Adrenal gland (tissue), 12 donors: ENCODE measurements around the gene LY6G6F. TPM values are rescaled to one million over a fixed set of nuclear protein-coding genes. Genes with fewer than 3 reads are reported as not detected.

Source experiments
- DNase-seq, 7 donors: peaks; one replicate each; pipeline ENCODE4 v3.0.0-alpha.2; 2019 to 2020
- H3K27ac ChIP-seq, 5 donors: fragments of 200-600 bp; sonication (generic) in 4 of 5; 1 replicate in 3 of 5; 2 replicates in 2 of 5; pipeline versions ENCODE4 v1.5.1 to v1.8.0; 2016 to 2020; ENCODE audit warnings: mild to moderate bottlenecking in 1 of 5
- H3K27me3 ChIP-seq: fragments of 200-600 bp; 2 replicates; pipeline ENCODE4 v1.8.0; 2021
- H3K36me3 ChIP-seq, 2 donors: fragments of 200-600 bp; replicated peaks in 1 of 2; 1 replicate in 1 of 2; 2 replicates in 1 of 2; pipeline versions ENCODE4 v1.5.1 to v1.8.0; 2018 to 2022
- H3K4me1 ChIP-seq, 2 donors: fragments of 200-600 bp; replicated peaks in 1 of 2; 1 replicate in 1 of 2; 2 replicates in 1 of 2; pipeline versions ENCODE4 v1.5.1 to v1.8.0; 2018 to 2021
- H3K4me3 ChIP-seq, 4 donors: fragments of 200-600 bp; sonication (generic) in 3 of 4; one replicate each; pipeline ENCODE4 v1.5.1; 2016 to 2018
- H3K9me3 ChIP-seq, 3 donors: fragments of 200-600 bp; sonication (generic) in 1 of 3; replicated peaks in 1 of 3; 1 replicate in 2 of 3; 2 replicates in 1 of 3; pipeline versions ENCODE4 v1.5.1 to v1.8.0; 2016 to 2021
- POLR2A ChIP-seq, 2 donors: fragments of 450-650 bp; IDR thresholded peaks; one replicate each; pipeline ENCODE4 v1.6.1; 2017; ENCODE audit warnings: antibody characterized with exemption in 2 of 2, mild to moderate bottlenecking in 2 of 2, moderate library complexity in 1 of 2
- WGBS, 4 donors: extraction: QIAGEN DNeasy Blood & Tissue Kit in 2 of 4; methylation state at CpG; one replicate each; pipeline versions ENCODE4 v1.1.5 to v1.1.7; 2013 to 2017; 5-methylcytosine and 5-hydroxymethylcytosine counted together
- intact Hi-C, 2 donors: fragments of 100-400 bp; cut with DNase I; formaldehyde crosslinking; loops; one replicate each; pipeline versions ENCODE4 v1.14.1 to v1.15.0; 2022 to 2023
- microRNA-seq, 3 donors: library from miRNA; unstranded; fragments of <30 nt; microRNA quantifications; one replicate each; pipeline ENCODE4, GENCODE V29; 2017 to 2020
- polyA plus RNA-seq, 3 donors: library from polyadenylated mRNA; stranded (reverse); fragments of 200-250 nt in 2 of 3; fragments of 350-450 nt in 1 of 3; fragmentation: Illumina TruSeq in 1 of 3; extraction: RNeasy Lipid Tissue Mini Kit (QIAGEN cat#74804) in 1 of 3; gene quantifications; one replicate each; pipeline ENCODE4 v1.2.3, GENCODE V29; 2013 to 2014
- small RNA-seq, 2 donors: library from RNA; depleted of rRNA; stranded (forward); fragments of <200 nt; gene quantifications; one replicate each; pipeline ENCODE3, GENCODE V24; 2016
- total RNA-seq, 9 donors: library from RNA; depleted of rRNA in 4 of 9; stranded (reverse); fragments of >200 nt in 4 of 9; fragments of 120-200 nt in 1 of 9; fragmentation: NEBNext Ultra II Directional in 1 of 9; extraction: Animal tissue kit (Norgen Biotek cat#: 25700) in 1 of 9; gene quantifications; one replicate each; pipeline versions ENCODE4 v1.1.0 to v1.2.4, GENCODE V29; 2013 to 2023
- TF ChIP-seq, protein P1 (sequence below), 6 experiments: fragments of 450-650 bp in 4 of 6; fragments of 200-600 bp in 2 of 6; sonication (generic) in 1 of 6; IDR thresholded peaks; 1 replicate in 5 of 6; 2 replicates in 1 of 6; pipeline versions ENCODE4 v1.5.1 to v1.8.0; 2016 to 2021; ENCODE audit warnings: antibody characterized with exemption in 6 of 6, mild to moderate bottlenecking in 2 of 6, moderate library complexity in 1 of 6
- donor health status: healthy with polysubstance abuse.
- donor health status: Bipolar disorder and iron deficiency.
- donor health status: DM: yes; HTN: yes; CAD: no.
- donor health status: DM: no; HTN: no; CAD: no.
- donor health status: DM: no; HTN: no; CAD: no.
- donor health status: DM: yes; HTN: yes; CAD: no.

Gene LY6G6F
- total and polyA plus RNA-seq, 12 donors: 0.44 TPM; not detected in 11

DNA sequence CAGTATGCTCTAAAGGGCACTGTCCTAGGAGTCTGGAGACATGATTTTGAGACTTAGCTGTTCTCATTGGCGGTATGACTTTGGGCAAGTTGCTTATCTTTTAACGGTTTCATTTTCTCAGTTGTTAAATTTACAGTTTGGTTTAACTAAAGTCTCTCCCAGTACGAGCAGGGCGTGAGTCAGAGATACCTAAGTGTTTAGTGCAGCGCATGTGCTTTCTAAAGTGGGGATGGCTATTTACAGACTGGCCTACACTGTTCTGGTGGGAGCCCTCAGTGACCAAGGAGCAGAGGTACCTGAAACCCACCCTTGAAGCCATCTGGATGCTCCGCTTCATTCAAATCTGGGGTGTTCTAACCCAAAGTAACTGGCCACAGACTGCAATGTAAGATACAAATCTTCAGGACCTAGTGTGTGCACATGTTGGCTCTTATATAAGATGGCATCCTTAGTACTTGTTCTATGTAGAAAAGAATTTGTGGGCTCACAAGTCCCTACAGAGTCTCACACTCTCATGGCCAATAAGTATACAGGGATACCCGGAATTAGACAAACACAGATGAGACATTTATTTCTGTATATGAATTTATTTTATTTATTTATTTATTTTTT is 43.9 kb downstream of the LY6G6F start:
- DNase-seq: no peak
- 90 to 94% (median 92%) methylated on average over 7 of the region's 7 CpGs for WGBS, 4 donors
- TF ChIP-seq, protein P1, sequence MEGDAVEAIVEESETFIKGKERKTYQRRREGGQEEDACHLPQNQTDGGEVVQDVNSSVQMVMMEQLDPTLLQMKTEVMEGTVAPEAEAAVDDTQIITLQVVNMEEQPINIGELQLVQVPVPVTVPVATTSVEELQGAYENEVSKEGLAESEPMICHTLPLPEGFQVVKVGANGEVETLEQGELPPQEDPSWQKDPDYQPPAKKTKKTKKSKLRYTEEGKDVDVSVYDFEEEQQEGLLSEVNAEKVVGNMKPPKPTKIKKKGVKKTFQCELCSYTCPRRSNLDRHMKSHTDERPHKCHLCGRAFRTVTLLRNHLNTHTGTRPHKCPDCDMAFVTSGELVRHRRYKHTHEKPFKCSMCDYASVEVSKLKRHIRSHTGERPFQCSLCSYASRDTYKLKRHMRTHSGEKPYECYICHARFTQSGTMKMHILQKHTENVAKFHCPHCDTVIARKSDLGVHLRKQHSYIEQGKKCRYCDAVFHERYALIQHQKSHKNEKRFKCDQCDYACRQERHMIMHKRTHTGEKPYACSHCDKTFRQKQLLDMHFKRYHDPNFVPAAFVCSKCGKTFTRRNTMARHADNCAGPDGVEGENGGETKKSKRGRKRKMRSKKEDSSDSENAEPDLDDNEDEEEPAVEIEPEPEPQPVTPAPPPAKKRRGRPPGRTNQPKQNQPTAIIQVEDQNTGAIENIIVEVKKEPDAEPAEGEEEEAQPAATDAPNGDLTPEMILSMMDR (IDR thresholded peaks at IDR 0.05): no peak
- no peak for TF ChIP-seq POLR2A (IDR thresholded peaks at IDR 0.05)
- no peaks in the 10 kb centered on the region for H3K27me3 ChIP-seq
- no peaks in the 10 kb centered on the region for H3K36me3 ChIP-seq
- H3K9me3 ChIP-seq: no peaks in the 10 kb centered on the region
- no peak overlapping the region for H3K27ac ChIP-seq
- no peaks in the 10 kb centered on the region for H3K4me1 ChIP-seq
- no peak overlapping the region for H3K4me3 ChIP-seq
- intact Hi-C loops: no loop called here

DNA sequence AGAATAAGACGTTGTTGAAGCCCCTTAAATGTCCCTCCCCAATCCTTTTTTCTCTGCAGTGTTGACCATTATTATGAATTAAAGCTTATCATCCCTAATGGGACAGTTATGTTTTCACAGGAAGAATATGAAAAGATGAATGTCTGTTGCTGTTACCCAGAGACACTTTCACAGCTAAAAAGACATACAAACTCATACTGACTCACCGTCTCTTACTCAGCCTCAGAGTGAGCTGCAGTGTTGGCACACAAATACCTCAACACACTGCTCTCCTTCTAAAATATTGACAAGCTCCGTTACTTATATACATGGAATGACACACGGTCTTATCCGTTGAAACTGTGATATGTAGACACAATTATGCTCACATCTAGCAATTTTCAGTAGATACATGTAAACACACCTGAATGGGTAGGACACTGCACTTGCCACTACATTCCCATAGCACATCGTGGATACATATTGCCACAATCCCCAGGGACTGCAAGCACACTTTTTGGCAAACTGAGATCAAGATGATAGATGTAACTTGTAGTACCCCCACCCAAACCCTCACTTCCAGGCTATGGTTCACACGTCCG is 46.2 kb downstream of the LY6G6F start:
- no peaks in the 10 kb centered on the region for H3K9me3 ChIP-seq
- no peak for TF ChIP-seq POLR2A (IDR thresholded peaks at IDR 0.05)
- TF ChIP-seq, protein P1 (IDR thresholded peaks at IDR 0.05): no peak
- H3K4me1 ChIP-seq: no peaks in the 10 kb centered on the region
- no peaks in the 10 kb centered on the region for H3K27me3 ChIP-seq
- DNase-seq: no peak
- no peaks in the 10 kb centered on the region for H3K36me3 ChIP-seq
- no peak overlapping the region for H3K27ac ChIP-seq
- intact Hi-C loops: no loop called here
- H3K4me3 ChIP-seq: no peak overlapping the region
- WGBS, 4 donors: 57 to 63% (median 59%) methylated on average over 8 of the region's 8 CpGs

- H3K36me3 ChIP-seq: no peaks in the 10 kb centered on the region
- H3K4me3 ChIP-seq: no peak overlapping the region
- H3K27me3 ChIP-seq: no peaks in the 10 kb centered on the region
- no peak overlapping the region for H3K27ac ChIP-seq
- no peaks in the 10 kb centered on the region for H3K4me1 ChIP-seq
- TF ChIP-seq, protein P1 (IDR thresholded peaks at IDR 0.05): no peak
- no peak for TF ChIP-seq POLR2A (IDR thresholded peaks at IDR 0.05)
- no peak for DNase-seq
- WGBS, 4 donors: 94 to 100% (median 96%) methylated on average over 2 of the region's 2 CpGs
- intact Hi-C loops: no loop called here
- H3K9me3 ChIP-seq: no peaks in the 10 kb centered on the region
Measured at GRCh38 chr6:31758281-31758680, 51.6 kb downstream of the LY6G6F start.

Small RNA genes lying within 50 kb of the gene (microRNA-seq; reads per million reads assigned to microRNA genes)
- gene MIR4646: 0.38 to 0.89 (median 0.85) reads per million in 3 donors

Small RNA genes lying within 50 kb of the gene (small RNA-seq; reads per million reads assigned to genes)
- gene LY6G6D: 0 reads per million in 2 donors
- gene MIR4646: 0 reads per million in 2 donors
- gene RF00019: 0 reads per million in 2 donors
- 0 reads per million in 2 donors for gene RNU6-850P

Other genes starting within 250 kb of the LY6G6F start
Only the 30 nearest of the 39 such genes appear.
- gene NFKBIL1, start 159.3 kb upstream of the LY6G6F start, total RNA-seq: 10 to 100 TPM; 15.1 to 33.6 (median 27.9) TPM
- 10 to 100 TPM in 2 of 3 donors, 1 to 10 TPM in 1; 5.0 to 46.2 (median 27.6) TPM for gene NFKBIL1, start 159.3 kb upstream of the LY6G6F start, polyA plus RNA-seq
- 1 to 10 TPM in 2 of 9 donors, not detected in 7; 1.2 to 1.4 TPM for gene LTA, start 134.6 kb upstream of the LY6G6F start, total RNA-seq
- under 1 TPM in 2 of 3 donors, not detected in 1; 0.20 to 0.72 TPM for gene LTA, start 134.6 kb upstream of the LY6G6F start, polyA plus RNA-seq
- gene TNF, start 131.3 kb upstream of the LY6G6F start, total RNA-seq: 1 to 10 TPM in 5 of 9 donors, under 1 TPM in 3, not detected in 1; 0.33 to 3.2 (median 1.2) TPM
- gene TNF, start 131.3 kb upstream of the LY6G6F start, polyA plus RNA-seq: 1 to 10 TPM in 1 of 3 donors, under 1 TPM in 2; 0.22 to 1.0 (median 0.81) TPM
- gene LTB, start 124.4 kb upstream of the LY6G6F start, total RNA-seq: 1 to 10 TPM in 3 of 9 donors, under 1 TPM in 3, not detected in 3; 0.35 to 4.3 (median 0.95) TPM
- gene LTB, start 124.4 kb upstream of the LY6G6F start, polyA plus RNA-seq: 1 to 10 TPM in 2 of 3 donors, under 1 TPM in 1; 0.31 to 6.7 (median 4.8) TPM
- 10 to 100 TPM in 8 of 9 donors, 1 to 10 TPM in 1; 5.8 to 29.0 (median 16.9) TPM for gene LST1, start 120.6 kb upstream of the LY6G6F start, total RNA-seq
- gene LST1, start 120.6 kb upstream of the LY6G6F start, polyA plus RNA-seq: 10 to 100 TPM in 2 of 3 donors, 1 to 10 TPM in 1; 9.7 to 67.8 (median 49.2) TPM
- under 1 TPM in 1 of 9 donors, not detected in 8; 0.46 TPM for gene NCR3, start 113.9 kb upstream of the LY6G6F start, total RNA-seq
- under 1 TPM in 2 of 3 donors, not detected in 1; 0.10 to 0.24 TPM for gene NCR3, start 113.9 kb upstream of the LY6G6F start, polyA plus RNA-seq
- 100 to 1,000 TPM in 1 of 9 donors, 10 to 100 TPM in 8; 15.3 to 104 (median 64.7) TPM for gene AIF1, start 91.6 kb upstream of the LY6G6F start, total RNA-seq
- 10 to 100 TPM; 61.4 to 81.6 (median 73.0) TPM for gene AIF1, start 91.6 kb upstream of the LY6G6F start, polyA plus RNA-seq
- 100 to 1,000 TPM in 5 of 9 donors, 10 to 100 TPM in 4; 31.9 to 198 (median 103) TPM for gene PRRC2A, start 86.2 kb upstream of the LY6G6F start, total RNA-seq
- gene PRRC2A, start 86.2 kb upstream of the LY6G6F start, polyA plus RNA-seq: 100 to 1,000 TPM in 2 of 3 donors, 10 to 100 TPM in 1; 55.6 to 419 (median 330) TPM
- 100 to 1,000 TPM; 113 to 336 (median 299) TPM for gene BAG6, start 54.2 kb upstream of the LY6G6F start, total RNA-seq
- 100 to 1,000 TPM; 170 to 799 (median 668) TPM for gene BAG6, start 54.2 kb upstream of the LY6G6F start, polyA plus RNA-seq
- 1 to 10 TPM in 8 of 9 donors, not detected in 1; 2.3 to 4.7 (median 3.7) TPM for gene APOM, start 51.0 kb upstream of the LY6G6F start, total RNA-seq
- gene APOM, start 51.0 kb upstream of the LY6G6F start, polyA plus RNA-seq: 10 to 100 TPM in 2 of 3 donors, 1 to 10 TPM in 1; 6.4 to 18.2 (median 10.7) TPM
- 10 to 100 TPM; 23.8 to 37.0 (median 27.2) TPM for gene C6orf47, start 46.1 kb upstream of the LY6G6F start, total RNA-seq
- gene C6orf47, start 46.1 kb upstream of the LY6G6F start, polyA plus RNA-seq: 10 to 100 TPM; 17.9 to 23.6 (median 20.0) TPM
- gene GPANK1, start 41.9 kb upstream of the LY6G6F start, total RNA-seq: 10 to 100 TPM; 10.2 to 61.2 (median 16.9) TPM
- 10 to 100 TPM in 2 of 3 donors, 1 to 10 TPM in 1; 7.4 to 18.3 (median 17.6) TPM for gene GPANK1, start 41.9 kb upstream of the LY6G6F start, polyA plus RNA-seq
- 100 to 1,000 TPM; 142 to 324 (median 177) TPM for gene CSNK2B, start 40.8 kb upstream of the LY6G6F start, total RNA-seq
- gene CSNK2B, start 40.8 kb upstream of the LY6G6F start, polyA plus RNA-seq: 100 to 1,000 TPM; 171 to 239 (median 236) TPM
- gene LY6G5B, start 36.9 kb upstream of the LY6G6F start, total RNA-seq: 10 to 100 TPM in 1 of 9 donors, 1 to 10 TPM in 6, under 1 TPM in 2; 0.48 to 13.3 (median 3.4) TPM
- gene LY6G5B, start 36.9 kb upstream of the LY6G6F start, polyA plus RNA-seq: 10 to 100 TPM in 1 of 3 donors, 1 to 10 TPM in 2; 4.2 to 13.4 (median 8.1) TPM
- 1 to 10 TPM in 5 of 9 donors, under 1 TPM in 3, not detected in 1; 0.39 to 2.5 (median 1.8) TPM for gene LY6G5C, start 25.8 kb upstream of the LY6G6F start, total RNA-seq
- 1 to 10 TPM in 2 of 3 donors, under 1 TPM in 1; 0.75 to 3.6 (median 3.1) TPM for gene LY6G5C, start 25.8 kb upstream of the LY6G6F start, polyA plus RNA-seq
- 10 to 100 TPM; 48.0 to 64.4 (median 54.9) TPM for gene ABHD16A, start 3.5 kb upstream of the LY6G6F start, total RNA-seq
- 10 to 100 TPM; 38.7 to 73.1 (median 62.9) TPM for gene ABHD16A, start 3.5 kb upstream of the LY6G6F start, polyA plus RNA-seq
- gene LY6G6D, start 8.5 kb downstream of the LY6G6F start, total RNA-seq: not detected
- gene LY6G6D, start 8.5 kb downstream of the LY6G6F start, polyA plus RNA-seq: not detected
- gene LY6G6C, start 14.9 kb downstream of the LY6G6F start, total RNA-seq: not detected
- gene LY6G6C, start 14.9 kb downstream of the LY6G6F start, polyA plus RNA-seq: not detected
- under 1 TPM in 2 of 9 donors, not detected in 7; 0.22 to 0.65 TPM for gene MPIG6B, start 16.5 kb downstream of the LY6G6F start, total RNA-seq
- gene MPIG6B, start 16.5 kb downstream of the LY6G6F start, polyA plus RNA-seq: under 1 TPM in 2 of 3 donors, not detected in 1; 0.07 to 0.08 TPM
- gene DDAH2, start 22.4 kb downstream of the LY6G6F start, total RNA-seq: 10 to 100 TPM; 21.1 to 52.7 (median 31.5) TPM
- 100 to 1,000 TPM in 2 of 3 donors, 1 to 10 TPM in 1; 6.4 to 202 (median 138) TPM for gene DDAH2, start 22.4 kb downstream of the LY6G6F start, polyA plus RNA-seq
- gene CLIC1, start 29.7 kb downstream of the LY6G6F start, total RNA-seq: 100 to 1,000 TPM; 176 to 426 (median 217) TPM
- gene CLIC1, start 29.7 kb downstream of the LY6G6F start, polyA plus RNA-seq: 100 to 1,000 TPM; 109 to 252 (median 146) TPM
- gene MSH5, start 33.1 kb downstream of the LY6G6F start, total RNA-seq: 10 to 100 TPM in 3 of 9 donors, 1 to 10 TPM in 6; 3.0 to 16.7 (median 5.9) TPM
- gene MSH5, start 33.1 kb downstream of the LY6G6F start, polyA plus RNA-seq: 10 to 100 TPM in 2 of 3 donors, 1 to 10 TPM in 1; 3.6 to 24.5 (median 16.8) TPM
- gene SAPCD1, start 55.8 kb downstream of the LY6G6F start, total RNA-seq: 1 to 10 TPM in 1 of 9 donors, under 1 TPM in 3, not detected in 5; 0.46 to 2.3 (median 0.84) TPM
- gene SAPCD1, start 55.8 kb downstream of the LY6G6F start, polyA plus RNA-seq: 10 to 100 TPM in 1 of 3 donors, 1 to 10 TPM in 1, under 1 TPM in 1; 0.75 to 17.2 (median 6.0) TPM
- gene VWA7, start 70.5 kb downstream of the LY6G6F start, total RNA-seq: 1 to 10 TPM in 2 of 9 donors, under 1 TPM in 7; 0.17 to 2.3 (median 0.36) TPM
- 1 to 10 TPM in 2 of 3 donors, under 1 TPM in 1; 0.74 to 8.1 (median 1.1) TPM for gene VWA7, start 70.5 kb downstream of the LY6G6F start, polyA plus RNA-seq
- gene VARS1, start 88.9 kb downstream of the LY6G6F start, total RNA-seq: 10 to 100 TPM; 15.0 to 90.8 (median 54.9) TPM
- gene VARS1, start 88.9 kb downstream of the LY6G6F start, polyA plus RNA-seq: 10 to 100 TPM; 58.6 to 74.6 (median 59.2) TPM
- gene LSM2, start 100.1 kb downstream of the LY6G6F start, total RNA-seq: 10 to 100 TPM; 29.2 to 61.3 (median 43.5) TPM
- 10 to 100 TPM; 28.0 to 55.2 (median 42.8) TPM for gene LSM2, start 100.1 kb downstream of the LY6G6F start, polyA plus RNA-seq
- 1 to 10 TPM in 8 of 9 donors, under 1 TPM in 1; 0.79 to 4.3 (median 1.9) TPM for gene HSPA1L, start 108.4 kb downstream of the LY6G6F start, total RNA-seq
- 1 to 10 TPM; 1.0 to 5.3 (median 1.1) TPM for gene HSPA1L, start 108.4 kb downstream of the LY6G6F start, polyA plus RNA-seq
- 100 to 1,000 TPM; 102 to 261 (median 211) TPM for gene HSPA1A, start 108.7 kb downstream of the LY6G6F start, total RNA-seq
- 10 to 100 TPM; 48.5 to 89.4 (median 84.3) TPM for gene HSPA1A, start 108.7 kb downstream of the LY6G6F start, polyA plus RNA-seq
- 100 to 1,000 TPM; 156 to 424 (median 265) TPM for gene HSPA1B, start 120.9 kb downstream of the LY6G6F start, total RNA-seq
- gene HSPA1B, start 120.9 kb downstream of the LY6G6F start, polyA plus RNA-seq: 100 to 1,000 TPM in 1 of 3 donors, 10 to 100 TPM in 2; 29.0 to 102 (median 38.6) TPM
- gene NEU1, start 156.0 kb downstream of the LY6G6F start, total RNA-seq: 100 to 1,000 TPM; 101 to 178 (median 118) TPM
- gene NEU1, start 156.0 kb downstream of the LY6G6F start, polyA plus RNA-seq: 10 to 100 TPM; 57.8 to 94.7 (median 85.9) TPM